Eye (tissue), 1 donor: ENCODE results near the gene IGLON5.

Experiments
- DNase-seq: peaks from one replicate; pipeline ENCODE4 v3.0.0-alpha.2; 2015

The IGLON5 gene

GRCh38 chr19:51311351-51312257 is at the start of gene IGLON5:
IGLON5 (plus strand) TSS chr19:51311644; CDS start chr19:51311848, 204 bp downstream.
- peak; percentile 73 for DNase-seq

DNA sequence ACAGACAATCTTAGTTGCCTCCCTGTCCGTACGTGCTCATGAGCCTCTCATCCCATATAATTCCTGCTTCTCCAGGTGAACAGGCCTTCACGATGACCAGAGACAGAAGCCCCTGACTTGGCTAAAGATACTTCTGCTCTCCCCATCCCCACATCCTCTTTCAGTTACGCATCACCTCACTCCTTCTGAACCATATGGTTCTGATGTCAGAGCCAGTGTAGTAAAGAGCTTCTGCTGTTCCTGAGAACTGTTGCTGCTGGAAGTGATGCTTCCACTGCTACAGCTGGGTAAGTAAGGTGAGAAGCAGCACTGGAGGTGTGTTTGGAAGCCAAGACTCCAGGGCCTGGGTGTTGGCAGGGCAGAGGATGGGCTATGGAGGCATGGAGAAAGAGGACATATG is 47.6 kb upstream of the IGLON5 start:
- no peak for DNase-seq

DNA sequence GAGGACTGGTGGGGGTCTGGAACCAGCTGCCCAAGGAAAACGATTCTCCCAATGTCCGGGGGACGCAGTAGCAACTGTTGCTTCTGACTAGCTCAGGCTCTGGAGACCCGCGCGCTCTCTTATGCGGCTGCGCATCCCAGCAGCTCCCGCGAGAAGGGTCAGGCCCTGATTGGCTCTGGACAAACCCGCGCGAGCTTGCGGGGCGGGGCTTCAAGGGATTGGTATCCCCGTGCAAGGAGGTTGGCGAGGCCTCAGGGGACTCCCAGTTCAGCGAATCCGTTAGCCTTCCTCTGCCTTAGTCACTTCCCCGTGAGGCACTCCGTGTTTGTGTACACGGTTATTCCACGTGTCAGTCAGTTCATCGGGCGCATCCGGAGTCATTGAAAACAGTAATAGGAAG is 40.4 kb upstream of the IGLON5 start:
- peak; percentile 23 for DNase-seq

GRCh38 chr19:51272183-51272810 is 39.1 kb upstream of the IGLON5 start:
- no peak for DNase-seq

DNA sequence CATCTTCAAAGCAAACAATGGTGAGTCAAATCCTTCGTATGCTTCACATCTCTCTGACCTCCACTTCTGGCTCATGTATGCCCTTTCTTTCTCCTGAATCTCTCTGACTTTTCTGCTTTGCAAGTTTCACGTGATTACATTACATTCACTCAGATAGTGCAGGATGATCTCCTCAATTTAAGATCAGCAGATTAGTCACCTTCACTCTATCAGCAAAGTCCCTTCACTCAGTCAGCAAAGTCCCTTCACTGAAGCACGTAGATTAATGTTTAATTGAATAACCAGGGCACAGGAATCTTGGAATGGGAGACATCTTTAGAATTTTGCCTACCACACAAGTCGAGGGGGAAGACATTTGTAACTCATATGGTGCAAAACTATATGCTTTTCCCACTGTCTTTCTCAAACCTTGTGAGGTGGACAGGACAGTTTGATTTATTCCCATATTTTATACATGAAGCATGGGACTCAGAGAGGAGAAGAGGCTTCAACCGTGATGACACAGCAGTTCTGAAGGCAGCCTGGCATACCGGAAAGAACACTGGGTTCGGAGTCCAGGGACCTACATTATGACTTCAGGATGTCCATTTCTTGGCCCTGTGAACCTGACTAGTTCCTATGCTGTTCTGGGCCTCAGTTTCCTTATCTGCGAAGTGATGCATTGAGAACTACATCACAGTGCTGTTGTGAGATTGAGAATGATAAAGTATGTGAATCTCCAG is 37.2 kb upstream of the IGLON5 start:
- DNase-seq, result no peak

DNA sequence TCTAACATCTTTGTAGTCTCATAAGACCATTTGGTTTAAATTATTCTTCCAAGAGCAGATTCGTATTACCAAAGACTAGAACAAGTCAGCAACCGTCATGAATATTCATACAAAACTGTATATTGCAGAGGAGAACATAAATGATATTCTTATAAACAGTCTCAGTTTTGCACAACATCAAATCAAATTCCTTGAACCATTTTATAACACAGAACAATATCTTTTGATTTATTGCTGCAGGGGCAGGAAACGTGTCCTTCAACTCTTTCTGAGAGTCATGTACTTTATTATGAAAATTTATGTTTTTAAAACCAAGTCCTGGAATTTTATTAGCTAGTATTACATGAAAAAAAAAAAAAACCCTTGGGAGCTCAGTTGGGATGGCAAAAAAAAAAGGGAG is 34.3 kb upstream of the IGLON5 start:
- no peak for DNase-seq

DNA sequence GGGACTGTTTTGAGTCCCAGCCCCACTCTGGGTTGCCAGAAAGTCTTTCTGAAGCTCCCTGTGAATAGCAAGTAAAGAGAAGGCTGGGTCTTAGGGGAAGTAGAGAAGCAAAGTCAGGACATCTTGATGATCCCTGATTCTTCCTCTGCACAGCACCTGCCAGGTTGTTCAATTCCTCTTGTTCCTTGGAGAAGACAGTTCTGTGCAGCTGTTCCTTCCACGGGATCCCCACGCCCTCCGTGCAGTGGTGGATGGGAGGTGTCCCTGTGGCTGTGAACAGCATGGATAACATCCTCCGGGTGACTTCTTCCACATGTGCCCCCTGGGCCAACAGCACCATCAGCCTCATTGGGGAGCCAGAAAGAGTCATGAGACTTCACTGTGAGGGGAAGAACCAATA is 29.1 kb upstream of the IGLON5 start:
- no peak for DNase-seq

DNA sequence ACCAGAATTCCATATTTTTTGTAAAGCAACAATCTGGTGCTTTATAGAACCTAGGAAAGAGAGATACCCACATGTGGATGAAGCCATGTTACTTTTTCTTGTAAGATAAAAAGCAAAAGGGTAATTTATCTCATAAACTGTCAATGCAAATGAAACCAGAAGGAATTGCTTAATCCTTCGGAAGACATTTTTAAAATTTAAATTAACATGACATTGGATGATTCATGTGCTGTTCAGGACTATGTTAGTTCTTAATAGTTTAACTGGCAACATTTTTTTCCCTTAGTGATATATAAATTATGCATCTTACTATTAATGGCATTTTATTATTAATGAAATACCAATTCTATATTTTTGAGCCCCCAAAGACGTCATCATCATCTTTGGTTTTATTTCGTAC is 25.8 kb upstream of the IGLON5 start:
- no peak for DNase-seq

DNA sequence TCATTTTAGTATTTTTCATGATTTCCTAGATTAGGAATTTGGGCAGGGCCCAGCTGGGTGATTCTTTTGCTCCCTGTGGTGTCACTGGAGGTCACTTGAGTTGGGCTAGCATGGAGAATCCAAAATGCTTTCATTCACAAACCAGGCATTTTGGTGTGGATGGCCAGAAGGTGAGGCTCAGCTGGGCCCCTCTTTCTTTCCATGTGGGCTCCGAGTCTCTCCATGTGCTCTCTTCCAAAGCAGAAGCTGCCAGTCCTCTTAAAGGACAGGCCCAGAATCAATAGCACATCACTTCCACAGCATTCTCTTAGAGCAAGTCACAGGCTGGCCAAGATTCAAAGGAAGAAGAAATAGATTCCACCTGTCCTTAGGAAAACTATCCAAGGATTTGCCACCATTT is 21.8 kb upstream of the IGLON5 start:
- no peak for DNase-seq

DNA sequence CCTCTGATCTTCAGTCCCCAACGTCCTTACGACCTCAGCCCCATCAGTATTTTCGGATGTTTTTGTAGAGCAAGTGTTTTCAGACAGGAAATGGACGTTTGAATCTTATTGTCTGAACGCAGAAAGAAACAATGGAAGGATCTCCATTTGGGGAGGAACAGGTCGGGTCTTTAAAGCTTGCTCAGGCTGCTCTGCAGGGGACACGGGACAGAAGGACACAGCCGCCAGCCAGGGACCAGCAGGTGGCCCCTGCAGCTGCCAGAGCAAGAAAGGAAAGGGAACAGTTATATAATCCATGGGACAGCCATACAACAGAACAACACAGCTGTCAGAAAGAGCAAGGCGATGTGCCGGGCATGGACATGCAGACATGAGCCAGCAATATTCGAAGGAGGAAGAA is 18.5 kb upstream of the IGLON5 start:
- DNase-seq, result peak; percentile 65

- no peak for DNase-seq
Observed at GRCh38 chr19:51293571-51294210, 17.8 kb upstream of the IGLON5 start.

- DNase-seq, result no peak
Observed at GRCh38 chr19:51294211-51294976, 17.1 kb upstream of the IGLON5 start.

DNA sequence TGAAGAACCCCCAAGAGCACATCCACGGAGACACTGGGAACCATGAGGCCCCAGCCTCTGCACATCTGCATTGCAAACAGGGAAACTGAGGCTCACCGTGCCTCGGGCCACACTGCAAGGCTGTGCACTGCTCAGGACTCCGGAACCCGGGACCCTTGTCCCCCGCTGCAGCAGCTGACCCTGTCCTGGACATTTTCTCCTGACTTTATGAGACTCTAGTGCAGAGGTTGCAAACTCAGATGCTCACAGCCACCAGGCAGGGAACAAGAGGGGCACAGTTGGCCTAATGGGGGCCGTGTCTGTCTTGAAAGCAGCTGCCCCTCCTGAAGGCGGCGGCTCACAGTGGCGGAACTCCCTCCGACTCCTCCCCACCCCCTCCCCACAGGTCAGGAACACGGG is 16.5 kb upstream of the IGLON5 start:
- no peak for DNase-seq

DNA sequence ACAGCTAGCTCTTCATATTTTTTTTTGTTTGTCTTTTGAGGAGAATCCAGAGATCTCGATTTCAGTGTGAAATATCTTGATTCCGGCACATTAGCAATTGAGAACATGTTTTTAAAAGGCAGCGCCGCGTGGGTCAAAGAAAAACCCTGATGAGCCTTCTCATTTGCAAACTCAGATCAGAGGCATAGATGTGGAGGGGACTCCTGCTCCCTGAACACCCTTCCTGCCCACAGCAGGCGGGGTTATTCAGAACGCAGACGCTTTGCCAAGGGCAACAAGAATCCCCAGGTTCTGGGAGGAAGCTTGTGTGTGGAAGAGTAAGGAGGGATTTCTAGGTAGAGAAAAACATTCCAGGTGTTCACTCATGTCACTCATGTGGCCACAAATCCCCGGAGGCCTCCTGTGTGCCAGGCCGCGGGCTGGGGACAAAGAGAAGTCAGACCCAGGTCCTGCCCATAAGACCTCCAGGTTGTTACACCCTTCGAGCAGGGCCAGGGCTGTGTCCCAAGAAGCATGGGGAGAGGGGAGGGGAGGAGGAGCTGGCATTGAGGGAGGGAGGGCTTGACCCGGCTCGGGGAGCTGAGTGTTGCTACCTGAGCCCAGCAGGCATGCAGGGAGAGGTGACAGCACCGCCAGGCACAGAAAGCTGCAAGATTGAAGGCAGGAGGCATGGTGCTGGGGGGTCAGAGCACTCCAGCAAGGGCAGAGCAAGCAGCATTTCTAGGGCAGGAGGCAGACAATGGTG is 15.9 kb upstream of the IGLON5 start:
- peak; percentile 83 for DNase-seq

DNA sequence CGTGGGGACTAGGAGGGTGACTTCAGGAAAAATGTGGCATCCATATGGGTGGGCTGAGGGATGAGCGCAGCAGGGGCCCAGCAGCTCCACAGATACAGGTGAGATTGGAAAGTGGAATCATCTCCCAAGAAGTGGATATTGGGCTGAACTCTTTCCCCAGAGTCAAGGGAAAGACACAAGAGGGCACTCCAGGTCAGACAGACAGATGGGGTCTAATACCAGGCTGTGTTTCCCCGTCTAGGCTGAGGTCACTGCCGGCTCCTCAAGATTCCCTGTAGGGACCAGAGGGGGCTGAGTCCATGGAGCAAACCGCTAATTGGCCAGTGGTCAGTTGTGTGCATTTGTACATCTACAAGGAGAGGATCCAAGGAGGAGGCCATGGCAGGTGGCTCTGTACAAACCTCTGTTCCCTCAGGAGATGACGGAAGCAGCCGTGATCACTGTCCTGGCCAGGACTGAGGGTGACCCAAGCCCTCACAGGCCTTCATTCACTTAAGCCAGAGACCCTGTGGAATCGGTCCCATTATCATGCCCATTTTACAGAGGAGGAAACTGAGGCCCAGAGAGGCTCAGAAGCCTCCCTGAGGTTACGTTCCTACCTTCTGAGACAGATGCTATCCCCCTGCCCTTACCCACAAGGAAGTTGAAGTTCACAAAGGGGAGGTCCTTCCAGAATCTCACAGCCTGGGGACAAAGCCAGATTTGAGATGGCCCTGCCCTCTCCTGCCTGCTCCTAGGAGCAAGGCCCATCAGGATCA is 14.9 kb upstream of the IGLON5 start:
- DNase-seq, result peak; percentile 71

DNA sequence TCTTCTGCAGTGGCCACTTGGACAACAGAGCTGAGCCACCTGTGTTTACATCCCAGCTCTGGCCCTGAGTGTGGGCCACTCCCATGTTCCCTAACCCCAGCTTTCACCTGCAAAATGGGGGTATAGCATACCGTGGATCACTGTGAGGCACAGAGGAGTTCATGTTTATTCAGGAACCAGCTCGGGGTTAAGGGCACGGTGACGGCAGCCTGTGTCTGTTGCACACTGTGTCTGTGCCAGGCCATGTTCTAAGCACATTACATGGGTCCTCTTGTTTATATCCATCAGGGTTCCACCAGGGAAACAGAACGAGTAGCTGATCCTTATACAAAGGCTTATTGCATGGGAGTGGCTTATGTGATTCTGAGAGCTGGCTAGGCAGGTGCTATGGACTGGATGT is 14.0 kb upstream of the IGLON5 start:
- no peak for DNase-seq

- DNase-seq, result no peak
Observed at GRCh38 chr19:51301266-51301665, 10.2 kb upstream of the IGLON5 start.

DNA sequence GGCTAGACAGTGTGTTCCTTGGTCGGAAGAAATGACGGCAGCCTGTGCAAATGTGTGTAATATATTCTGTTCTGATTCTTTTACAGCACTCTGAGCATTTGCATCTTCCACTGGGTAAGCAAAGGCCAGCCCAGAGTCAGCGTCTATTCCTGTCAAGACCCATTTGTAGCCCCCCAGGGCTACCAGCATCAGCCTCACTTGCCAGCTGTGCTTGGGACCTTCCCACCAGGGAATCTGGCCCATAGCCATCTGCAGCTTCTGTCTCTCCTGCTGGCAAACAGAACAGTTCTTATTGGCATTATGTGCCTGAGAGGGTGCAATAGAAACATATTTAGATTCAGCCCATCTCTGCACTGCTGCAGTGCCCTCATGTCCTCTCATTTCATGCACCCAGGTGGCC is 6.0 kb upstream of the IGLON5 start:
- DNase-seq, result peak; percentile 38

GRCh38 chr19:51316688-51317087 is 5.2 kb downstream of the IGLON5 start:
- DNase-seq, result no peak

DNA sequence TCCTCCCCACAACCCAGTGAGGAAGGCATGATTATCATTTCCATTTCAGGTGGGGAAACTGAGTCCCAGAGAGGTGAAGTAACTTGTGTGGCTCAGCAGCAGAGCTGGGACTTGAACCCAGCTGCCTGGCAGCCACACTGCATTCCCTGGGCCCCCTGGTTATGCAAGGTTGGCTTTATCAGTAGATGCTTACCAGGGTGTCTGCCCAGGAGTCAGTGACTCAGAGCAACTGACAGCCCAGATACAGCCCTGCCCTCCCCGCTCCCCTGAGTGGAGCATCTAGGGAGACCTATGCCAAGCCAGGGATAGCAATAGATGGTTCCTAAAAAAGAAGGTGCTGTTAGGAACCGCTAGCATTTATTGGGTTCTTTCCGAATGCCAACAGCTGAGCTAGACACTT is 5.9 kb downstream of the IGLON5 start:
- DNase-seq, result no peak

DNA sequence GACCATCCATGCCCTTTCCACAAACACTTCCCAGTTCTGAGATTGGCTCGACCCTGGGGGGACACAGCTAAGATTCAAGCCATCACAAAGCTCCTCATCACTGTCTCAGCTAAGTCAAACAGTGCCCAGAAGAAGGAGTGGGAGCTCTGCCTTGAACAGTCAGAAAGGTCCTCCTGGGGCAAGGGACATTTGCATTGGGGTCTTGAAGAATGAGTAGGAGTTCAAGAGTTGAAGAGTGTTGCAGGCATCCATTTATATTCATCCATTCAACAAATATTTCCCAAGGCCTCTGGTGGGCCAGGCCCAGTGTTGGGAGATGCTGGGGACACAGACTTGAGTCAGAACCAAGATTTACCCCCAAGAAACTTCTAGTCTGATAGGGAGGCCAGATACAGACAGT is 6.5 kb downstream of the IGLON5 start:
- no peak for DNase-seq
